ENCODE data around the gene ZFP36L2.

- TF ChIP-seq CTCF (IDR thresholded peaks at IDR 0.05; ENCODE audit: low read depth, low read length) (no peak), EZH2phosphoT487 (IDR thresholded peaks at IDR 0.05; ENCODE audit: low read depth) (no peak)
Measured at GRCh38 chr2:43186679-43187374, 39.6 kb downstream of the ZFP36L2 start.

Measured in OCI-LY3 (cell line).